Stimulated activated CD4-positive, alpha-beta T cell treated with anti-CD3 and anti-CD28 coated beads, Interleukin-1b, Interleukin-23, amount 100 ng/mL, for 4 hours (primary cell): ENCODE measurements around the gene GAS7.

ENCODE experiments used
- DNase-seq, 2 donors: peaks; one replicate each; pipeline ENCODE4 v3.0.0-alpha.2; 2020; ENCODE audit warnings: low read depth in 2 of 2

GAS7 gene

DNA sequence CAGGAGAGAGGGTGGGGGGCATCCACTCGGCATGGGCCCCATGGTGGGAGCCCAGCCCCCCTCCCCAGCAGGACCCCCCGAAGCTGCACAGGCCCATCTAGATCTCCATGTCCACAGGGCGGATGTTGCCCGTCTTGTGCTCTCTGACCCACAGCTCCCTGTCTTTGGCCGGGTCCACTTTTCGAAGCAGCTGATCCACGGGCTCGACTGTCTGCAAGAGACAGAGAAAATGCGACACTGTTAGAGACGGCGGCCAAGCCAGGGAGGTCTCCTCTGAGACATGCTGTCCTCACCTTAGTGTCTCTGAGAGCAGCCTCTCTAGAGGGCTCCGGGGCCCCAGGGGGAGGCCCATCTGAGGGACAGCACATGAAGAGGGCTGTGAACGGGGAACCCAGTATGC lies 281.3 kb downstream of the GAS7 start:
- no peak for DNase-seq

DNA sequence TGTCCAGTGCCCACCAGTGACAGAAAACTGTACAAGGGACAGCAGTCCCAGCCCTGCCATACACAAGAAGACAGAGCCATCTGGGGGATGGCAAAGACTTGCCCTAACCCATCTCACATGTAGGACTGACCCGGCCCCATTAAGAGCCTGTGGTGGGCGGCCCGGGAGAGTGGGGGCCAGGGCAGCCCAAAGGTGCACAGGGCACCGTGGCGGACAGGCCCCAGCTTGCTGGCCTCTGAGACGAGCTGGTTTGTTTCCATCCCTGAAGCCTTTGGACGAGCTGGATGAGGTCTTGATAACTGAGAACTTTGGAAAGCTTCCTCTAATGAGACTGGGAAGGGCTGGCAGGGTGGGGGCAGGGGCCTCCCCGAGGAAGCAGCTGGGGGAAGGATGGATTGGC lies 282.3 kb downstream of the GAS7 start:
- DNase-seq: no peak

DNA sequence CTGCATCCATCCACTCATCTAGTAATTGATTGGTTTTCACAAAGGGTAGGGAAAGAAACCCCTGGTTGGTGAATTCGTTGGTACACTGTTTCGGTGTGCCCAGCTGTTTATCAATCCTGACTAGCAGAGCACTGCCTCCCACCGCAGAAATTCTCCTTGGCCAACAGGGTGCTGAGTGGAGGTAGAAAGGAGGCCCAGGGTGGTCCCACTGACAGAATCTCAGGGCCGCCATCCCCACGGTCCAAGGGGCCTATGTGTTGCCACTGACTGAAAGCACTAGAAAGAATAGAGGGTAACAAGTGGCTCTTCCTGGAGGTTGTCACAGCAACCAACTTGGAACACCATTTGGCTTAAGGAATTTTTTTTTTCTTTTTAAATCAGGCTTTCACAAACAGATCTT lies 284.9 kb downstream of the GAS7 start:
- no peak for DNase-seq

DNA sequence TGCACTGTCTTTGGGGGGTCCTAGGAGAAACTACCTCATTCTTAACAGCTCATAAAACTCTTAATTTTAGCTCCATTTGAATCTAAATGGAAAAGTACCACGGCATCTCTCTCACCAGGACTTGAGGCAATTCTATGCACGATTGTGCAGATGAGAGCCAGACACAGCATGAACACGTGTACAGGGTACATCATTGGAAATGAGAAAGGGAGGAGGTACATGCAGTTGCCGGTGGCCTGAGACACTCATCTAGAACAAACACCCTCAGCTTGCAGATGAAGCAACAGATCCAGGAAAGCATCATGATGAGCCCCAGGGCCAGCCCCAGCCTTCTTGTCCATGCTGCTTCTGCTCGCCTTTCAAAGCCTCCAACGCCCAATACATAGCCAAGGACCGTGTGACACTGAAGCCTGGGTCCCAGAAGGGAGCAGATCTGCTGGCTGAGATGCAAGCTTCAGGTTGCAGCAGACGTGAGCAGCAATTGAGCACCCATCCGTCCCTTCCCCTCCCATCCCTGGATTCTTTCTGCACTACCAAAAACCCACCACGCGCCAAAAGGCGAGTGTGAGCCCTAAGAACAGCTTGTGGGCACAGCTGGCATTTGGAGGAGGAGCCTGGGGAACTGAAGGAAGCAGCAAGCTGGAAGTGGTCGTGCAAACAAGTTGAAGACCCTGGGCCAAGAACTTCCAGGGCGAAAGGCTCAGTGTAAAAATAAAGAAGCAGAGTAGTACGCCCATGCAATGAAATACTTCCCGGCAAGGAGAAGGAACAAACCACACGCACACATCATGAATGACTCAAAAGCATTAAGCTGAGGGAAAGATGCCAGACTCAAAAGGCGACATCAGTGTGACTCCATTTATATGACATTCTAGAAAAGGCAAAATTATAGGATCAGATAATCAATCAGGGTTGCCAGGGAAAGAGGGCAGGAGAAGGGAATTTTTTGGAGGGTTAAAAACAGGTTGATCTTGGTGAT lies 286.0 kb downstream of the GAS7 start:
- no peak for DNase-seq

DNA sequence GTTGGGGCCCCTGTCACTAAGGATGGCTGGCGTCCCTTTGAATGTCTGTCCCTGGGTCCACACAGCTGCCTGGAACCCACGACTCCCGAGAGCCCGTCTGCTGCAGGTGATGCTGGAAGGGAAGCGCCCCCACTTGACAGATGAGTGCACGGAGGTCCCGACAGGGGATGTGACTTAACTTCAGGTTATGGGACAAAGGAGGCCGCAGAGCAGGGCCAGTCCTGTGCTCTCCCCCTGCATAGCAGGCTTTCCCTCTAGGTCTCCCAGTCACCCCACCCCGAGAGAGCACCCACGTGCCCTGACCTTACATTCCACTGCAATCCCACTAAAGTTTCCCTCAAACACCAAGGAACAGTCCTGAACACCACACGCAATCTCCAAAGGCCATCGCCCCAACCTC lies 287.3 kb downstream of the GAS7 start:
- DNase-seq: no peak

DNA sequence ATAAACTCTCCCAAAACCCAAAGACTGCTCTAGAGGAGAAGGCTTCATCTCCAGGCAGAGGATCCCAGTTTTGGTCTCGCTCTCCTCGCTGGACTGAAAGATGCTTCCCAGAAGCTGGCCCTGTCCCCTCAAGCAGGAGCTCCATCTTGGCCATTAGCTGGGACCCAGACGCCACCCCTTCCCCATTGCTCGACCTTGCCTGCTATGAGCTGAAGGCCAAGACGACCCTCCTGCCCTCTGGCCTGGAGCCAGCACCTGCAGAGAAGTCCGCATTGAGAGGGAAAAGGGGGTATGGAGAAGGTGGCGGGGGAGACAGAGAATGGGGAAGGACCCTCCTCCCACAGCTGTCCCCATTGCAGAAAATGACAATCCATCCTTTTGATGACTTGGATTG lies 289.8 kb downstream of the GAS7 start:
- DNase-seq: no peak

DNA sequence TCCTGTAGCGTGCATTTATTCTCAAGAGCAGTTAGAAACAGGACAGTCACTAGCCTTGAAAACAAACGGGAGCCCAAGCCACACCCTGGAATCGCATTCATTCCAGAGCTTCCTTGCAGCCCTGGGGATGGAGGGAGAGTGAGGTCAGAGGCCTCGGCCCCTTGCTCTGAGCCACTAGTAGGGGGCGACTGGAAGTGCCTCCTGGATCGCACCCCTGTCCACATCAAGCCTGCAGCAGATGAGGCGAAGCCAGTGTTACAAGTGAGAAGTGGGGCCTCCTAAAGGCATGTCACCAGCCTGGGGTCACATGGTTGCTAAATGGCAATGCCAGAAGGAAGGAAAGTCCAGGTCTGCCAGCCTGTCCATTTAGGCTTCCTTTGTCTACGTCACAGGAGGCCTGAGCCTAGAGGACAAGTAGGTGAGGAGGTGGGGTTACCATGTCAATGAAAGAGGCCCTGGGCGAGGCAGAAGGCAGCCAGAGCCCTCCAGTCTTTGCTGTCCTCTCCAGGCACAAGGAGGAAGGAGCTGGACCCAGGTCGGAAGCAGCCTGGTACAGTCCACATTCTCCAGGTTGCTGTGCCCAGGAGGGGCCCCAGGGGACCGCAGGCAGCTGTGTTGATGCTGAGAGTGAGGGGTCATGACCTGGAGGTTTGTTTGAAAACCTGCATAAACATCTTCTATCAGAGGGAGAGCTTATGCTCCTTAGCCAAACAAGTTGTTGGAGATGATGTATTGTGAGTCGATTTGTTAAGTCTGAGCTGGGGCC lies 290.3 kb downstream of the GAS7 start:
- DNase-seq: no peak

DNA sequence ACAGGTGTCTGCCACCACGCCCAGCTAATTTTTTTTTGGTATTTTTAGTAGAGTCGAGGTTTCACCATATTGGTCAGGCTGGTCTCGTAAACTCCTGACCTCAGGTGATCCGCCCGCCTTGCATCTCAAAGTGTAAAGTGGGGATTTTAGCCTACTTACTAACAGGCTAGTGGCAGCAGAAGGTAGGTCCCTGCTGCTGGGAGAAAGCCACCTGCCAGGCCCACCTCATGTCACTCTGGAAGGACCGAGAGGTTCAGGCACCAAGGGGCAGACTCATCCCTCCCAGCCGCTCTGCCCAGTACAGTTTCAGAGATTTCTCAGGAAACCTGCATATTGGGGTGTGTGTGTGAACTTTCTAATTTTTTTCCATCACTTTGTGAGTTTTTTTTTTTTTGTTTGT lies 291.3 kb downstream of the GAS7 start:
- no peak for DNase-seq

DNA sequence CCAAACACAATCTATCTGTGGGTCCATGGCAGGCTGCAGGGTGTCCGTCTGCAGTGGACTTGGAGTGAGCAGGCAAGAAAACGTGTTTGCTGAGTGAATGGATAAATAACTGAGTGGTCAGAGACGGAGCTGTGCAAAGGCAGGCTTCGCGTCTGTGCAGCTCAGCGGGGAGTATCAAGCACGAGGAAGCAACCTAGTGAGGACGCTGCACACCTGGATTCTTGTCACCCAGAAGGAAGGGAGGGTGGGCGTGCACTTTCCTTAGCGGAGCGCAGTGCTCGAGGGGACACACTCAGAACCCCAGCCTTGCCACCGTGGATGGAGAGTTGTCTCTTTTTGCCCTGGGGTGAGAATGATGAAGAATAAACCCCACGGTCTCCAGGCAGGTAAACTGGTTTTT lies 291.8 kb downstream of the GAS7 start:
- no peak for DNase-seq

DNA sequence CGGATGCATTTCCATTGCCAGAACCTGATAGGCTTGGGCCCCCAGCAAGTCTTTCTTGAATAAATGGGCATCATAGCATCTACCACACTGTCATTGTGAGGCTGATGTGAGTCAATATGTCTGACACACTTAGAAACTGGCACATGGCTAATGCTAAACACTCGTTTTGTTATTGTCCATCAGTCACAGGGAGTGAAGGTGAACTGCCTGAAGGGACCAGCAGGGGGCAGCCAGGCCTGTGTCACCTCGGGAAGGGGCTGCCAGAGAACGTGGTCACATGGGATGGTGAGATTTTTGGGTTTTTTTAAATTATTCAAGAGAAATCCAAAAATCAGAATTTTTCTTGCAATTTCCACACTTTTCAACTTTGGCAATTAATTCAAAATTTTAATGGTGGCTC lies 292.5 kb downstream of the GAS7 start:
- no peak for DNase-seq

DNA sequence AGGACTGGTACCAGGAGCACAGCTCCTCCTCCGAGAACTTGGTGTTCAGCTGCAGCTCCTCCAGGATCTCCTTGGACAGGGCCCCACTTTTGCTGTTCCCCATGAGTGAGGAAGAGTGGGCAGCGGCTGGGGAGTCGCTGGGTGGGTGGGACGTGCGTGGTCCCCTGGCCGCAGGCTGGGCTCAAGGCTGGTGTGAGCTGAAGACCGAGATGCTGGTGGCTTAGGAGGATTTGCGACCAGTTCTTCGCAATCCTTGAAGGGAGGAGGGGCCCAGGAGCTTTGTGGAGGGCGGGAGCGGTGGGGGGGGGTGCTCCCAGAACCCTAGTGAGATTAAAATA lies 293.4 kb downstream of the GAS7 start, which contains the start of gene RCVRN:
RCVRN (minus strand) TSS at position 194 of the 338 bp plus-strand sequence; CDS start at position 103, 91 bp downstream.
- DNase-seq: no peak

DNA sequence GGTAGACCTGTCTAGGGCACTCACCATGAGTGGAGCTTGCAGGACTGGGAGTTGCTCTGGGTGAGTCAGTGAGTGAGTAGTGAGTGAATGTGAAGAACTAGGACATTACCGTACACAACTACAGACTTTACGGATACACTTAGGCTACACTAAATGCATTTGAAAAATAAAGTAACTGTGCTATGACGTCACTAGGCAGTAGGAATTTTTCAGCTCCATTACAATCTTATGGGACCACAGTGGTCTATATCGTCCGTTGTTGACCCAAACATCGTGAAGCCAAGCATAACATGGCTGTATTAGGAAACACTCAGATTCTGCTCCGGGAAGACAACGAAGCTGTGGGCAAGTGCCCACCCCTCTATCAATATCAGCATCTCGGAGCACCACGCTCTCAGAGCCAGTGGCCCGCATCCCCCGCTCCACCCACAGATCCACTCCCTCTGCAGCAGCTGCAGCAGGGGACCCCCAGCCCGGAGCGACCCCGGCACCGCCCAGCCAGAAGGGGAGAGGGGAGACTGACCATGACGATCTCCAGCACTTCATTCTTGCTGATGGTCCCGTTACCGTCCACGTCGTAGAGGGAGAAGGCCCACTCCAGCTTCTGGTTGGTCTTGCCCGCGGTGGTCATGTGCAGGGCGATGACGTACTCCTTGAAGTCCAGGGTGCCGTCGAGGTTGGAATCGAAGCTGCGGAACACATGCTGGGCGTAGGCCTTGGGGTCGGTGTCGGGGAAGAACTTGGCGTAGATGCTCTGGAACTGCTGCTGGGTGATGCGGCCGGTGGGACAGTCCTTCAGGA lies 293.9 kb downstream of the GAS7 start:
- DNase-seq: no peak

DNA sequence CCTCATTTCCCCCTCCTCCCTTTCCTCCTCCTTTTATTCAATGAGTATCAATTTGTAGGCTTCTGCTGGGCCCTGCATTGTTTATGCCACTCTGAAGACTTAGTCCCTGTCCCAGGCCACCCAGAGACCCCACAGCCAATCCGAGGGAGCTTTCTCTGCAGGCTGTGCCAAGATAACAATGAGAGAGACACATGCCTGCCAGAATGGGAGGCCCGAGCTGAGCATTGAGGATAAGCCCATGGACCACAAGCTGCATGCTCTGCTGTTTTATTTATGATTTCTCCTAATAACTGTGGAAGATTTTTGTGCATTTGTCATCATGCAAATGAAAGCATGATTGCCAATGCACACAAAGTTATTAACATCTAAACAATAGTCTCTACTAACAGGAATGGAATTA lies 296.3 kb downstream of the GAS7 start:
- no peak for DNase-seq

DNA sequence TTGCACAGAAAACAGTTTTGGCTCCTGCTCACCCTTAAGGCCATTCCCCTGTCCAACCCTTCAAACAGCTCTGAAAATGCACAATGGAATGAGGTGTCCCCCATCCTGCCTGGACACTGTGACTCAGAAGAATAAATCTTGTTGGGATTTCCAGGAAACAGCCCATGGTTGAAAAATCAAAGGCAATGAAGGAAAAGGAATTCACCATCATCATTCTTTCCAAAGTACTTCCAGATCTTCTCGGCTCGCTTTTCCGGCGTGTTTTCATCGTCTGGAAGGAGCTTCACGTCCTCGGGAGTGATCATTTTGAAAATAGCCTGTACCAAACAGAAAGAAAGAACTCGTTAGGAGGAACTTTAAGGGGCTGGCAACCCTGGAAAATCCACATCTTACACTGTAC lies 297.6 kb downstream of the GAS7 start:
- DNase-seq: no peak

DNA sequence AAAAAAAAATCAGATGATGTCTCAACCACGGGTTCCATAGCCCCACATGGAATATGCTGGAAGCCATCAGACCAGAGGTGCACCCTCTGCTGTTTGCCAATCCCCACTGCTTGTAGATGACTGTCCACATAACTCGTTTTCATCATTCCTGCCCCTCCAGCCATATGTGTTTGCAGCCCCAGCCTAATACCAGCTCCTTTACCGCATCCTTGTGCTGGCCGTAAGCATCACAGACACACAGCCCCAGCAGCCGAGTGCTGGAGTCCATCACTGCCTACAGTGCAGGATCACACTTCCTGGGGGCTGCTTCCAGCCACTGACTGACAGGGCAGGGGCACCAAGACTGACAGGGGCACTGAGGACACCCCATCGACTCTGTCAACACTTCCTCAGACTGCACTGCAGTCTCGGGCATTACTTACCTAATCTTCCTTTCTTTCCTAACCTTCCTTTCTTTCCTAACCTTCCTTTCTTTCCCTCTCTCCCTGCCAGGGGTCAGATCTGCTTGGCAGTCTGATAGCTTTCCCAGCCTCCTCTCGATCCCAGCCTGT lies 298.3 kb downstream of the GAS7 start:
- DNase-seq: no peak

DNA sequence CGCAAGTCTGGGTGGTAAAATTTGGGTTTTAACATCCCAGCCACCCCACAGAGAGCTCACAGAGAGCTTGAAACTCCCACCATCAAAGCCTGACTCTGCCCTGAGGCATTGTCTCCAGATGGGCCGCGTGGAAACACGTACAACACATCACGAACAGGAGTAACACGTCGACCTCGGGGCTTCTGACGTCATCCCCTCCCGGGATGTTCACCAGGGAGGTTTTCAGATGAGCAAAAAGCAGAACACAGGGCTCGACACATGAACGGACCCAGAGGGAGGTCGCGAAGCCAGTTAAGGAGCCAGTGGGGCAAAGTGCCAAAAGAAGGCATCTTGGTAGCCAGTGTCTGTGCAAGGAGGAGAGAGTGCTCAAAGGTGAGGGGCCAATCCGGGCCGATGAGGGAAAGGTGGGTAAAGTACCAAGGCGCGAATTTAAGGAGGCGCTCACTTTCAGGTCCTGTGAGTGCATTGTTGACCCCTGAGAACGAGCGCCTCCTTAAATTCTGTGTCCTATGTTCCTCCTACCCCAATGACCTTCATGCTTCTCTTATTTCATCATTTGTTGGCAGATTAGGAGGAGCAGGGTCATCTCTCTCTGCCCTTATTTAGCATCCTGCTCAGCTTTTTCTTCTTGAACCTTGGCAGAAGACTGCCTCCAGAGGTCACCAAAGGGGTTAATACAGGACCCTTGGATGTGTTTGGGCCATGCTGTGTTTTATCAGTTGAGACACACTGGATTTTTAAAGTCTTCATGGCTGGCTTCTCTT lies 298.9 kb downstream of the GAS7 start:
- DNase-seq: no peak

DNA sequence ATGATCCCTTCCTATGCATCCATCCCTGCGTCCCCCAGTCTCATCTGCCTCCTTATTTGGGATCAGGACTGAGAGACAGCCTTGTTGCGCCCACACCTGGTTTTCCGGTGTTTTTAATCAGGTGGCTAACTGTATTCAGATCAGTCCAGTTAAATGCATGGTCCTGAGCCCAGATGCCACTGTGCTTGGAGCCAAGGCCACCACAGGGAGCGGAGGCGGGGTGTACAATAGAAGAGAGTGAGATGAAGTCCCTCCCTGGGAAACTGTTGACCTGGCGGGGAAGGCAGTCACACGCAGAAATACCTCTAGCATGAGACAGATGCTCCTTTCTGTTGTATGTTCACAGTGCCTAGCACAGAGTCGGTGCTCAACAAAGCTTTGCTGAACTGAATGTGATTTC lies 299.6 kb downstream of the GAS7 start:
- no peak for DNase-seq

DNA sequence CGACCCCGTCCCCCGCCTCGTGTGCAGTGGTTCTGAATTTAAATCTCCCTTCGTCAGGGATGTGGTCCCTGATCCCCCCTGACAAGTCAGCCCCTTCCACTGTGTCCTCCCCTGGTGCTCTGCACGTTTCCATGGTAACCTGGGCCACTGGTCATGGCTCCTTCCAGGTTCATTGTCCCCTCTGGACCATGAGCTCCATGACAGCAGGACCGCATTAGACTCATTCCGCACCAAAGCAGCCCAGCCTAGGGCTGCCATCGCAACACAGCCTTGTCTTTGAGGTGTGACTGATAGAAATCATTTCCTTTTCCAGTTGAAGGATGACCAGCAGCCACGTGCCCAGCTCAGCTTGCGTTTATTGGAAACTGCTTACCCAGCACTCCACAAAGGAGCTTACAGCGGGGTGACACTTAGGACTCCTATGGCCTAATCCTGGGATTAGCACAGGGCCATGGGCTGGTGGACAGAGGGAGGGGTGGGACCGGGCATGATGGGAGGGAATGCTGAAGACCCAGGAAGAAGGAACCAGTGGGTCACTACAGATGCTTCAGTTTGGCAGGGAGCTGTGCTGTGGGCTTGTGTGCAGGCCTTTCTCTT lies 300.9 kb downstream of the GAS7 start:
- DNase-seq: no peak

DNA sequence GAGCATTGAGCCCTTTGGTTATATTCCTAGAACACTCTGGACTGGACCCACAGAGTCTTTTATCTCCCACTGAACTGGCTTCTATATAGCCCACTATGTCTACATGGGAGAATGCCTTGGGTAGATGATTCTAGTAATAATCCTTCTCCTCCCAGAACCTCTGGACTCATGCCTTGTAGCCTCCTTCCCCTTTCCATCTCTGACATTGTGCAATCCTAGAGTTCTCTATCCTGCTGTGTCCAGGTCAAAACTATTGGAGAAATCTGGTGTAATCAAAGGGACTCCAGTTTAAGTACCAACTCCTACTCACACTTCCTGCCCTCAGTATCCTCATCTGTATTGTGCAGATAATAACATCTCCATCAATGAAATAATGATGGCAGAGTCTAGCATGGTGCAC lies 302.5 kb downstream of the GAS7 start:
- no peak for DNase-seq

DNA sequence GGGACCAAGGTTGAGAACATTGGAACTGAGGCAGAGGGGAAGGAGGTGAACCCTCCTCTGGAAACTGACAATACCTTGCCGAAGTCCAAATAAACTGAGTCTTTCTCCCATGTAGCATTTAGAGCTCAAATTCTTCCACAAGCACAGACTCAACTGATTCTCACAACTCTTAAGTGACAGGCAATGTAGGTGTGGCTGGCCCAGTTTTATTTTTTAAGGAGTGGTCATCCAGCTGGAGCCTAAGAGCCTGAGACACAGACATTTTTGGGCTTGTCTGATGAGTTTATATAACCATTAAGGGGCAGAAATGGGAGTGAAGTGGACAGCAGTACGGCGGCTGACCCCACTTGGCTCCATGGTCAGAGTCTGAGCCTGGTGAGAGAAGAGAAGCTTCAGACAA lies 304.2 kb downstream of the GAS7 start:
- DNase-seq: no peak
